22Rv1 (cell line): Measurements from ENCODE around the gene AOAH.

Experiments
- ZFX ChIP-seq: fragments of 450-650 bp; IDR thresholded peaks from 2 replicates; pipeline ENCODE4 v1.6.1; 2017; ENCODE audit warnings: antibody characterized with exemption, borderline replicate concordance
- TF ChIP-seq, protein P1 (sequence below): fragments of 450-650 bp; IDR thresholded peaks from 2 replicates; pipeline ENCODE4 v1.5.1; 2017; ENCODE audit warnings: mild to moderate bottlenecking

DNA sequence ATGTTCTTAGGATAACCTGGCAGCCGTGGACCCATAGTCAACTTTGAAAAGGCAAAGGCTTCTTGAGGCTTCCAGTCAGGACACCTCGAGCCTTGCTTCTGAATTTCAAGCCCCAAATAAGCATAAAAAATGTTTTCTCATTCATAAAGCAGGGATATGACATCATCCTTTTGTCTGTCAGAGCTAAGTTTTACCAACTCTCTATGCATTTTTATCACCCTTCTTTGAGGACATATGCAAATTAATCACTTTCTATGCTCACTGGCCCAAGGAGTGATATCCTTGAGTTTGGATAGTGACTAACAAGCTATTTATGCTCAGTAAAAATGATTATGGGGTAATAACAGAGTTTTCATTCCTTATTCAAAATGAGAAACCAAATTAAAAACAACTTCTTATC, 175.3 kb downstream of the AOAH start:
- TF ChIP-seq, protein P1, sequence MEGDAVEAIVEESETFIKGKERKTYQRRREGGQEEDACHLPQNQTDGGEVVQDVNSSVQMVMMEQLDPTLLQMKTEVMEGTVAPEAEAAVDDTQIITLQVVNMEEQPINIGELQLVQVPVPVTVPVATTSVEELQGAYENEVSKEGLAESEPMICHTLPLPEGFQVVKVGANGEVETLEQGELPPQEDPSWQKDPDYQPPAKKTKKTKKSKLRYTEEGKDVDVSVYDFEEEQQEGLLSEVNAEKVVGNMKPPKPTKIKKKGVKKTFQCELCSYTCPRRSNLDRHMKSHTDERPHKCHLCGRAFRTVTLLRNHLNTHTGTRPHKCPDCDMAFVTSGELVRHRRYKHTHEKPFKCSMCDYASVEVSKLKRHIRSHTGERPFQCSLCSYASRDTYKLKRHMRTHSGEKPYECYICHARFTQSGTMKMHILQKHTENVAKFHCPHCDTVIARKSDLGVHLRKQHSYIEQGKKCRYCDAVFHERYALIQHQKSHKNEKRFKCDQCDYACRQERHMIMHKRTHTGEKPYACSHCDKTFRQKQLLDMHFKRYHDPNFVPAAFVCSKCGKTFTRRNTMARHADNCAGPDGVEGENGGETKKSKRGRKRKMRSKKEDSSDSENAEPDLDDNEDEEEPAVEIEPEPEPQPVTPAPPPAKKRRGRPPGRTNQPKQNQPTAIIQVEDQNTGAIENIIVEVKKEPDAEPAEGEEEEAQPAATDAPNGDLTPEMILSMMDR = no peak
- no peak for TF ChIP-seq ZFX
